HK-2 (cell line): ENCODE measurements around the gene HOXA9.

Experiments used
- DNase-seq: peaks from one replicate; pipeline ENCODE4 v3.0.0-alpha.2; 2018; ENCODE audit not compliant: unreplicated experiment

HOXA9 gene

DNA sequence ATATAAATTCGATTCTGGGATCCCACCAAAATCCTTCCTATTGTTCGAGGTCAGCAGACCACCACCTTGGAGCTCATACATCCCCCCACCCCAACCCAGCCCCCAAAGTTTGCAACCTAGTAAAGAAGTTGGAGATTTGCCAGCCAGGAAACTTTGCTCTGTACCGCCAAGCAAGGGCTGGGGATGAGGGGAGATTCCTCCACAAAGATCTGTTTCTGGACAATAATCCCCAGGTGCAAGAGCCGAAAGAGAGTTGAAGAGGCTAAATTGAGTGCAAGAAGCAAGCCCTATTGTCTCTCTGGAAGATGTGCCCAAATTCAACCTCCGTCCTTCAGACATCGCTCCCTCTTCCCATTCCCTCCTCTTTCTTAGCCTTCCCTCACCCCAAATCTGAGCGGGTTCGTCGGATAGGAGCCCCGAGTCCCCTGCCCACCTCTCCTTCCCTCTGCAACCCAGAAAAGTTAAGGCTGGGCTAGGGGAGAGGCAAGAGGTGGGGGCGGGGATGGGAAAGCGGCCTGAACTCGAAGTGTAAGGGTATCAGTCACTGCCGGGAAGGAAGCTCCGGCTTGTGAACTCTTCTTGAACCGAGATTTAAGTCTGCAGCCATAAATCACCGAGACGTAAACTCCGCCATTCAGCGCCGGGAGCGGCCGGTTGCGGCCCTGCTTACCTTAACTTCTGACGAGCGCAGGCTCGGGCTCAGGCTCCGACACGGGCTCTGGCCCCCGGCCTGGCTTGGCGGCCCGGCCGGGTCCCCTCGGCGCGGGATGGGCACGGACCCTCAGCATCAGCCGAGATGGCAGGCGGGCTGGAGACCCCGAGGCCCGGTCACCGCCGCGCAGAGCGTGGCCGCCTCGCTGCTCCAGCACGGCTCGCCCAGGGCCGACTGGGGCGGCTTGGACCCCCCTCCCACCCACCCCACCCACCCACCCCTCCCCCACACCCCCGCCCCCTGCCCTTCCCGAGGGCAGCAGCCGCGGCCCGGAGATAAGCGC lies 52.1 kb downstream of the HOXA9 start:
- DNase-seq: no peak
